Measurements from ENCODE around the gene ATP1A3. TPM values are rescaled to one million over a fixed set of nuclear protein-coding genes. Genes with fewer than 3 reads are reported as not detected.

ATP1A3 gene
- total RNA-seq, 1 donor from 2014 or later = 5.6 TPM

DNA sequence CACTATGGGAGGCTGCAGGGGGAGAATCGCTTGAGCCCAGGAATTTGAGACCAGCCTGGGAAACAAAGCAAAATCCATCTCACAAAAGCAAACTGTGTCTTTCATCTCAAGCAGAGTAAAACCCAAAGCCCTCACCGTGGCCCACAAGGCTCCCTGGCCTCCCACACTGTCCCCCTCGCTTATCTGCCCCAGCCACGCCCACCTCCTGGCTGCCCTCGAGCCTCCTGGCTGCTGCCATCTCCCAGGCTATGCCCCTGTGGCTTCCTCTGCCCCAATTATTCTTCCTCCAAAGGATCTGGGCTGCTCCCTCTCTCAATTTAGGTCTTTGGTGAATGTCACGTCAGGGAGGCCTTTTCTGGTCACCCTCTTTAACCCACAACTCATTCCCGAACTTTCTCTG lies 38.5 kb downstream of the ATP1A3 start:
- Mint-ChIP-seq H3K36me3 (no peaks in the 10 kb centered on the region), H3K9me3 (peaks cover 5% of the 10 kb centered on the region), H3K27ac (no peak overlapping the region), H3K4me3 (no peak overlapping the region), H3K4me1 (ENCODE audit: unreplicated experiment) (peaks cover 23% of the 10 kb centered on the region), H3K27me3 (no peaks in the 10 kb centered on the region)
- TF ChIP-seq, protein P1, sequence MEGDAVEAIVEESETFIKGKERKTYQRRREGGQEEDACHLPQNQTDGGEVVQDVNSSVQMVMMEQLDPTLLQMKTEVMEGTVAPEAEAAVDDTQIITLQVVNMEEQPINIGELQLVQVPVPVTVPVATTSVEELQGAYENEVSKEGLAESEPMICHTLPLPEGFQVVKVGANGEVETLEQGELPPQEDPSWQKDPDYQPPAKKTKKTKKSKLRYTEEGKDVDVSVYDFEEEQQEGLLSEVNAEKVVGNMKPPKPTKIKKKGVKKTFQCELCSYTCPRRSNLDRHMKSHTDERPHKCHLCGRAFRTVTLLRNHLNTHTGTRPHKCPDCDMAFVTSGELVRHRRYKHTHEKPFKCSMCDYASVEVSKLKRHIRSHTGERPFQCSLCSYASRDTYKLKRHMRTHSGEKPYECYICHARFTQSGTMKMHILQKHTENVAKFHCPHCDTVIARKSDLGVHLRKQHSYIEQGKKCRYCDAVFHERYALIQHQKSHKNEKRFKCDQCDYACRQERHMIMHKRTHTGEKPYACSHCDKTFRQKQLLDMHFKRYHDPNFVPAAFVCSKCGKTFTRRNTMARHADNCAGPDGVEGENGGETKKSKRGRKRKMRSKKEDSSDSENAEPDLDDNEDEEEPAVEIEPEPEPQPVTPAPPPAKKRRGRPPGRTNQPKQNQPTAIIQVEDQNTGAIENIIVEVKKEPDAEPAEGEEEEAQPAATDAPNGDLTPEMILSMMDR (conservative IDR thresholded peaks at IDR 0.05) = no peak
- no peak for DNase-seq (ENCODE audit: extremely low spot score, unreplicated experiment)

DNA sequence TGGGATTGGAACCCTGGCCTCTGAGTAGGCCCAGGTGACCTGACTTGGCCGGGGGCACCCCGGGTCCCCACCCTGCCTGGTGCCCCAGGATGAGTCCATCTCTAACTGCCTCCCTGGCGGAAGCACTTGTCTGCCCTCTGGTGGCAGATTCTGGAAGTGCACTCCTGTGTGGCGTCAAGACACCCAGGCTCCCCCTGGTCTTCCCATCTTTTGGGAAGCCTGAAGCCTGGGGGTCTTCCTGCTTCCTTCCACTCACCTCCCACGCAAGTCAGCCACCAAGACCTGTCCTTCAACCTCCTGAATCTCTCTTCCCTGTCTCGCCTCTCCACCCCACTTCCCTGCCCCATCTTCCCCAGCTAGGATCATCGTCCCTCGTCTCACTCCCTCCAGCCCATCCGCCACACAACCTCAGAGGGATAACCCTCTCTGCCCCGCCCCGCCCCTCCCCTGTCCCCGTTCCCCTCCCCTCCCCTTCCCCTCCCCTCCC lies 42.3 kb downstream of the ATP1A3 start:
- DNase-seq (ENCODE audit: extremely low spot score, unreplicated experiment) = peak; percentile 86
- Mint-ChIP-seq H3K9me3 (no peaks in the 10 kb centered on the region), H3K4me3 (no peak overlapping the region), H3K27ac (peak overlapping the region; percentile 65), H3K4me1 (ENCODE audit: unreplicated experiment) (peaks cover 5% of the 10 kb centered on the region), H3K36me3 (no peaks in the 10 kb centered on the region), H3K27me3 (no peaks in the 10 kb centered on the region)
- TF ChIP-seq, protein P1 (conservative IDR thresholded peaks at IDR 0.05) = peak; percentile 97

DNA sequence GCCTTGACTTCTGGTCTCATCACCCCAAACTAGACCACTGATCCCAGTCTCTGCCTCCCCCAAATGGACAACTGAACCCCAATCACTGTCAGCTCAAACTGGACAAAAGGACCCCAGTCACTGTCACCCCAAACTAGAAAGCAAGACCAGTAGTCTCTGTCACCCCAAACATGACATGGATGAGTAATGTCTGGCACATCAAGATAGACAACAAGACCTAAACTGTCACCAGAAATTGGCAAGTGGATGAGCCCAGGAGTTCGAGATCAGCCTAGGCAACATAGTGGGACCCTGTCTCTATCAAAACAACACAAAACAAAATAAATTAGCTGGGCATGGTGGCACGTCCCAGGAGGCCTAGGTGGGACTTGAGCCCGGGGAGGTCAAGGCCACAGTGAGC lies 46.9 kb downstream of the ATP1A3 start:
- no peaks in the 10 kb centered on the region for H3K36me3 Mint-ChIP-seq
- peaks cover 5% of the 10 kb centered on the region for H3K4me1 Mint-ChIP-seq (ENCODE audit: unreplicated experiment)
- no peaks in the 10 kb centered on the region for H3K9me3 Mint-ChIP-seq
- TF ChIP-seq, protein P1 (conservative IDR thresholded peaks at IDR 0.05) = no peak
- H3K27me3 Mint-ChIP-seq = peaks cover 10% of the 10 kb centered on the region
- H3K27ac Mint-ChIP-seq = no peak overlapping the region
- no peak overlapping the region for H3K4me3 Mint-ChIP-seq
- DNase-seq (ENCODE audit: extremely low spot score, unreplicated experiment) = no peak

DNA sequence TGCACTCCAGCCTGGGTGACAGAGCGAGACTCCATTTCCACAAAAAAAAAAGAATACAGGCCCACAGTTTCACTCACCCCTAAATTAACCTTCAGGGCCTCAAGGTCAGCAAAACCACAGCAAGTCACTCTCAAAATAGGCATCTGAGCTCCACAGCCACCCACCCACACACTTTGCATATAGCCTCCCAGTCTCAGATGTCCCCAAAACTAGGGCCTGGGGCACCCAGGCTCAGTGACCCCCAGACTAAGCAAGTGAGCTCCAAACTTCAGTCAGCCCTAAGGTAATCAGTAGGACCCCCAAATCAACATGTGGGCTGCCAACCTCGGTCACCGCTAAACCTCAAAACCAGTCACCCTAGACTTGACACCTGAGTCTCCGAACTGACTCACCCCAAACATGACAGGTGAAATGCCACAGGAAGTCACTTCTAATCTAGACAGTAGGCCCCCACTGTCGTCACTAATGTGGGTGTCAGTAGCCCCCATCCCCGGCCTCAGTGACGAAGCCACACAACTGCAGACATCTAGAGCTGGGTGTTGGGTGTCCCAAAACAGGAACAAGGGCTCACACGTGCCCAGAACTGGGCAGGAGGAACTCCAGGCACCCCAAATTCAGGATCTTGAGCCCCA lies 48.8 kb downstream of the ATP1A3 start:
- Mint-ChIP-seq H3K4me3 (no peak overlapping the region), H3K9me3 (no peaks in the 10 kb centered on the region), H3K36me3 (no peaks in the 10 kb centered on the region), H3K27me3 (peaks cover 23% of the 10 kb centered on the region), H3K4me1 (ENCODE audit: unreplicated experiment) (no peaks in the 10 kb centered on the region), H3K27ac (no peak overlapping the region)
- no peak for DNase-seq (ENCODE audit: extremely low spot score, unreplicated experiment)
- TF ChIP-seq, protein P1 (conservative IDR thresholded peaks at IDR 0.05) = no peak

DNA sequence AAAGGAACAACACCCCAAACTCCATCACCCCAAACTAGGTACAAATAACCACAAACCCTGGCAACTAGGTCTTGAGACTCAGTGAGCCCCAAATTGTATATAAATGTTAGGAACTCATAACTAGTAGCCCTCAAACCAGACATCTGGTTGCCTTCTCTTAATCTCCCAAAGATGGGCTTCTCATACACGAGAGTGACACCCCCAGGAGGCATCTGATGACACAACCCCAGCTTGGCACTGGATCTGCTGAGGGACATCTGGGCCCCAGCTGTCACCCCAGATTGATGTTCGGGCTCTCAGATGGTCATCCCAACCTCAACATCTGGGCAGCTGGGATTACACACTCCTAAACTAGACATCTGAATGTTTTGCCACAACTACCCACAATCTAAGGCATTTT lies 49.7 kb downstream of the ATP1A3 start:
- H3K36me3 Mint-ChIP-seq = no peaks in the 10 kb centered on the region
- H3K27me3 Mint-ChIP-seq = peaks cover 23% of the 10 kb centered on the region
- no peaks in the 10 kb centered on the region for H3K9me3 Mint-ChIP-seq
- TF ChIP-seq, protein P1 (conservative IDR thresholded peaks at IDR 0.05) = no peak
- no peak for DNase-seq (ENCODE audit: extremely low spot score, unreplicated experiment)
- no peaks in the 10 kb centered on the region for H3K4me1 Mint-ChIP-seq (ENCODE audit: unreplicated experiment)
- no peak overlapping the region for H3K4me3 Mint-ChIP-seq
- no peak overlapping the region for H3K27ac Mint-ChIP-seq

Data from type B pancreatic cell (in vitro differentiated cells).